GM18505 (cell line): ENCODE results near the gene SGMS1.
"Not testable (repeated sequence)": the region's sequence is repeated elsewhere in the genome, so short reads cannot be mapped to it uniquely, and the experiment has no call there.

Source experiments
- ATAC-seq: cut with Tn5 transposase; IDR thresholded peaks from one replicate; pipeline ENCODE4 v1.9.1; 2021; ENCODE audit not compliant: unreplicated experiment
- POLR2A ChIP-seq: IDR thresholded peaks from 4 replicates; pipeline ENCODE4 v1.6.1; 2011; ENCODE audit warnings: borderline replicate concordance; ENCODE audit not compliant: insufficient read depth, insufficient read length; ENCODE audit errors: extremely low read depth

Gene SGMS1

GRCh38 chr10:50281967-50282522, 341.7 kb downstream of the SGMS1 start:
- no peak for ATAC-seq
- no peak for TF ChIP-seq POLR2A

GRCh38 chr10:50281210-50281966, 342.4 kb downstream of the SGMS1 start:
- ATAC-seq, result no peak
- no peak for TF ChIP-seq POLR2A

- ATAC-seq, result no peak
- no peak for TF ChIP-seq POLR2A
These were observed 343.5 kb downstream of the SGMS1 start for GRCh38 chr10:50280049-50280841.

- no peak for ATAC-seq
- TF ChIP-seq POLR2A, result no peak
These were observed 344.3 kb downstream of the SGMS1 start for GRCh38 chr10:50279489-50279888.

- peak; percentile 55 for ATAC-seq
- no peak for TF ChIP-seq POLR2A
These were observed 348.0 kb downstream of the SGMS1 start for GRCh38 chr10:50275650-50276235.

- ATAC-seq, result no peak
These were observed 351.2 kb downstream of the SGMS1 start for GRCh38 chr10:50272531-50272930.

GRCh38 chr10:50271564-50272250, 352.0 kb downstream of the SGMS1 start:
- no peak for ATAC-seq
- no peak for TF ChIP-seq POLR2A

More at GRCh38 chr10:50272531-50272930, 351.2 kb downstream of the SGMS1 start:
- TF ChIP-seq POLR2A, result no peak

GRCh38 chr10:50267877-50268276, 355.9 kb downstream of the SGMS1 start:
- not testable (repeated sequence) for ATAC-seq

GRCh38 chr10:50262625-50263024, 361.1 kb downstream of the SGMS1 start:
- ATAC-seq, result not testable (repeated sequence)

- no peak for TF ChIP-seq POLR2A
- ATAC-seq, result peak; percentile 99
These were observed 362.9 kb downstream of the SGMS1 start for GRCh38 chr10:50260791-50261281.
